Endothelial cell of umbilical vein (primary cell): ENCODE measurements around the gene TNIP1. TPM values are rescaled to one million over a fixed set of nuclear protein-coding genes. Genes with fewer than 3 reads are reported as not detected.

Source experiments
- BruUV-seq: library from RNA; stranded (reverse); fragments of 400-500 nt; replicated peaks from 2 replicates; lab custom pipeline; 2021; lab: Mats Ljungman, UMichigan
- CTCF ChIA-PET: fragments of 300-600, 350-600 bp; sonication (Branson Sonifier 250); formaldehyde crosslinking; loops from one replicate; lab custom pipeline; 2021; ENCODE audit warnings: antibody characterized with exemption, inconsistent platforms; lab: Charles Lee
- POLR2A ChIA-PET: fragments of 300-600, 350-600 bp; sonication (Branson Sonifier 250); formaldehyde crosslinking; loops from one replicate; lab custom pipeline; 2021; ENCODE audit warnings: antibody characterized with exemption, inconsistent platforms; lab: Charles Lee
- DNase-seq: peaks from one replicate; pipeline ENCODE4 v3.0.0-alpha.2; 2011; ENCODE audit warnings: low read depth, low spot score
- FAIRE-seq: peaks from 2 replicates; lab custom pipeline; 2011; peaks lifted over from hg19 to GRCh38; lab: Jason Lieb, UNC
- H2AFZ ChIP-seq: 2 replicates; pipeline ENCODE4 v1.6.0; 2012; ENCODE audit warnings: low read depth, low read length, control low read depth, inconsistent platforms
- H3K27ac ChIP-seq: 2 replicates; pipeline ENCODE4 v1.5.1; 2011; ENCODE audit warnings: low read depth, mild to moderate bottlenecking, control low read depth, low read length, moderate library complexity; ENCODE audit not compliant: insufficient read depth
- H3K27me3 ChIP-seq, 2 experiments: 2 replicates each; pipeline versions ENCODE4 v1.6.0 to v1.6.1; 2011; ENCODE audit warnings: low read length in 2 of 2, mixed read lengths in 1 of 2; ENCODE audit not compliant: control insufficient read depth in 2 of 2, insufficient read depth in 2 of 2
- H3K36me3 ChIP-seq, 2 experiments: 2 replicates in 1 of 2; 3 replicates in 1 of 2; pipeline ENCODE4 v1.5.1; 2011; ENCODE audit warnings: low read length in 2 of 2, mild to moderate bottlenecking in 1 of 2, moderate library complexity in 1 of 2; ENCODE audit not compliant: control insufficient read depth in 2 of 2, insufficient read depth in 2 of 2; ENCODE audit errors: extremely low read depth in 1 of 2
- H3K4me1 ChIP-seq: 3 replicates; pipeline ENCODE4 v1.5.1; 2011; ENCODE audit warnings: mild to moderate bottlenecking, low read length; ENCODE audit not compliant: control insufficient read depth, insufficient read depth; ENCODE audit errors: extremely low read depth
- H3K4me2 ChIP-seq: 2 replicates; pipeline ENCODE4 v1.6.1; 2011; ENCODE audit warnings: low read length, control low read depth, mixed read lengths; ENCODE audit not compliant: insufficient read depth
- H3K4me3 ChIP-seq, 3 experiments: fragments of 200-600 bp in 1 of 3; sonication (generic), shearing (Covaris generic) in 1 of 3; replicated peaks in 1 of 3; 2 replicates each; pipeline ENCODE4 v1.5.1; 2011 to 2016; ENCODE audit warnings: control low read depth in 3 of 3, low read length in 3 of 3, mild to moderate bottlenecking in 2 of 3, inconsistent platforms in 1 of 3, low read depth in 1 of 3, moderate library complexity in 1 of 3; ENCODE audit not compliant: insufficient read depth in 1 of 3
- H3K79me2 ChIP-seq: 2 replicates; pipeline ENCODE4 v1.6.0; 2012; ENCODE audit warnings: low read length, inconsistent platforms; ENCODE audit not compliant: control insufficient read depth, insufficient read depth
- H3K9ac ChIP-seq: replicated peaks from 2 replicates; pipeline ENCODE3; 2011; ENCODE audit warnings: low read length, control low read depth; ENCODE audit not compliant: insufficient read depth; ENCODE audit errors: extremely low read depth
- H3K9me1 ChIP-seq: replicated peaks from 3 replicates; pipeline ENCODE4 v1.6.0; 2011; ENCODE audit warnings: mild to moderate bottlenecking, low read length; ENCODE audit not compliant: control insufficient read depth, insufficient read depth; ENCODE audit errors: extremely low read depth
- H3K9me3 ChIP-seq: replicated peaks from 2 replicates; pipeline ENCODE4 v1.5.1; 2012; ENCODE audit warnings: low read length, inconsistent platforms; ENCODE audit not compliant: control insufficient read depth, insufficient read depth
- H4K20me1 ChIP-seq: replicated peaks from 2 replicates; pipeline ENCODE3; 2011; ENCODE audit warnings: mild to moderate bottlenecking, low read length; ENCODE audit not compliant: control insufficient read depth, insufficient read depth; ENCODE audit errors: extremely low read depth
- EZH2 ChIP-seq: IDR thresholded peaks from 2 replicates; pipeline ENCODE4 v1.6.1; 2012; ENCODE audit warnings: borderline replicate concordance, low read depth, mild to moderate bottlenecking, moderate library complexity, low read length, inconsistent platforms; ENCODE audit not compliant: severe bottlenecking
- FOS ChIP-seq: IDR thresholded peaks from 2 replicates; pipeline ENCODE4 v1.6.1; 2011; ENCODE audit warnings: mild to moderate bottlenecking, low read length, moderate library complexity, borderline replicate concordance; ENCODE audit not compliant: insufficient read depth
- GATA2 ChIP-seq: IDR thresholded peaks from 2 replicates; pipeline ENCODE4 v1.7.0; 2011; ENCODE audit warnings: low read depth, mild to moderate bottlenecking, moderate library complexity, mixed read lengths, low read length; ENCODE audit not compliant: insufficient read length, insufficient read depth
- MYC ChIP-seq: IDR thresholded peaks from one replicate; pipeline ENCODE4 v1.6.1; 2011; ENCODE audit warnings: mild to moderate bottlenecking, low read depth, low read length
- POLR2A ChIP-seq: IDR thresholded peaks from 2 replicates; pipeline ENCODE4 v1.6.1; 2012; ENCODE audit warnings: low read depth, mild to moderate bottlenecking, control low read depth, low read length
- POLR2AphosphoS5 ChIP-seq: IDR thresholded peaks from 2 replicates; pipeline ENCODE4 v1.6.1; 2012; ENCODE audit warnings: low read depth, mild to moderate bottlenecking, control low read depth, low read length, moderate library complexity; ENCODE audit not compliant: insufficient read depth
- dilution Hi-C: fragments of 300-500 bp; cut with MboI; formaldehyde crosslinking; loops from one replicate; pipeline ENCODE4 v1.15.0; 2019; ENCODE audit warnings: low sequenced_read_pairs; ENCODE audit not compliant: extremely low pct_ligation_motif_present
- intact Hi-C: fragments of 100-400 bp; cut with micrococcal nuclease; formaldehyde crosslinking; loops from one replicate; pipeline ENCODE4 v1.10.0; 2022
- polyA plus RNA-seq, 4 experiments: library from polyadenylated mRNA; depleted of rRNA in 3 of 4; stranded (reverse) in 3 of 4; unstranded in 1 of 4; fragments of >200 nt; gene quantifications; 2 replicates each; pipeline versions ENCODE4 v1.2.1 to v1.2.3, GENCODE V29; 2011 to 2012; ENCODE audit warnings: missing spikeins in 1 of 4
- total RNA-seq: library from RNA; stranded (reverse); gene quantifications from 2 replicates; pipeline ENCODE4 v1.2.3, GENCODE V29; 2021
- TF ChIP-seq, protein P1 (sequence below): IDR thresholded peaks from 2 replicates; pipeline ENCODE4 v1.6.1; 2011; ENCODE audit not compliant: insufficient read depth, insufficient read length
- TF ChIP-seq, protein P2 (sequence below), 2 donors: IDR thresholded peaks; 1 replicate in 1 of 2; 2 replicates in 1 of 2; pipeline ENCODE4 v1.5.1; 2011; ENCODE audit warnings: low read length in 2 of 2, mild to moderate bottlenecking in 2 of 2, moderate library complexity in 2 of 2, control low read depth in 1 of 2, inconsistent platforms in 1 of 2, low read depth in 1 of 2; ENCODE audit not compliant: insufficient read depth in 1 of 2; ENCODE audit errors: extremely low read depth in 1 of 2

The TNIP1 gene
- total and polyA plus RNA-seq, 2 donors (not counting 3 experiments of a cell fraction or from before 2014, with no cell fraction given): 43.0 to 96.8 TPM

DNA sequence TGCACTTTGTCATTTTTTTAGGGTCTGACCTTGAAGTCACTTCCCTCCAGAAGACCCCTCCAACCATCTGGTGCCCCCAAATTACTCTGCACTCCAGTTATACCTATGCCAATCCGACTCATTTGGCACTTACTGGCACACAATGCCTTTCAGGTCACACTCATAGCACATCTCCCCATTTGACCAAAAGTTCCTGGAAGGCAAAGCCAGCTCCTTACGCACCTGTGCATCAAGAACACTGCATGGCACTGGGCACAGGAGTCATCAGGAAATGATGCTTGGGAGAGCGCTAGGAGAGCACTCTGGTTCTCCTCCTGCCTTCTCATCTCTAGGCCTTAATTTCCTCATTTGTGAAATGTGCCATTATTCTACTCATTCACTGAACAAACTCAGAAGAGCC lies 2.9 kb downstream of the TNIP1 start:
- peaks cover 0 to 2% of the 10 kb centered on the region in 2 experiments for H3K36me3 ChIP-seq
- intact Hi-C loops (no loop called here), dilution Hi-C loops (no loop called here)
- no peak overlapping the region for H2AFZ ChIP-seq
- H3K4me1 ChIP-seq: peaks cover 35% of the 10 kb centered on the region
- CTCF ChIA-PET: interaction anchor here (1.5 kb wide), 1 partner anchor 38 kb away, joined by 8 read pairs; no protein-coding TSS in a partner anchor
- H3K79me2 ChIP-seq: peaks cover 33% of the 10 kb centered on the region
- H3K4me3 ChIP-seq: no peak overlapping the region
- no TSS peak for BruUV-seq
- H3K27ac ChIP-seq: no peak overlapping the region
- H3K27me3 ChIP-seq: no peaks in the 10 kb centered on the region
- no peaks in the 10 kb centered on the region for H4K20me1 ChIP-seq
- H3K9me1 ChIP-seq: no peaks in the 10 kb centered on the region
- DNase-seq (no peak), FAIRE-seq (no peak)
- H3K4me2 ChIP-seq: no peak overlapping the region
- H3K9ac ChIP-seq: no peak overlapping the region
- POLR2A ChIA-PET: no interaction called here
- no peaks in the 10 kb centered on the region for H3K9me3 ChIP-seq
- TF ChIP-seq POLR2AphosphoS5 (no peak), MYC (no peak), FOS (no peak), POLR2A (no peak), GATA2 (no peak)

DNA sequence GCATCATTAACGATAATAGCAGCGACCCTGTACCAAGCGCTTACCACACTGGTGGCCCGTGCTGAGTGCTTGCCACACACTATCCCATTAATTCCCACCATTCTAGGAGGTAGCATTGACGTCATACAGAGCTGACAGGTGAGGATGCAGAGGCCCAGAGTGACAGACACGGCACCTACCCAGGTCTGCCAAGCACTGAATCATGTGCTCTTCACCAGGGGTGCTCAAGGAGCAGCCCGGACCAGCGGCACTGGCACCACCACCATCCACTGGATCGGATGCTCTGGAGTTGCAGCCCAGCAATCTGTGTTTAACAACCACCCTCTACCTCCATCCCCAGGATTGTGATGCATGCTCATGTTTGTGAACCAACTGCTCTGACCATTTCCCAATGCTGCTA lies 3.4 kb downstream of the TNIP1 start:
- ChIA-PET CTCF (interaction anchor here (1.7 kb wide), 1 partner anchor 26 kb away, joined by 5 read pairs; no protein-coding TSS in a partner anchor), POLR2A (no interaction called here)
- H3K4me1 ChIP-seq: peaks cover 35% of the 10 kb centered on the region
- no peak overlapping the region for H2AFZ ChIP-seq
- no peak overlapping the region for H3K9ac ChIP-seq
- H3K4me3 ChIP-seq: no peak overlapping the region
- DNase-seq (no peak), FAIRE-seq (no peak)
- dilution Hi-C loops (no loop called here), intact Hi-C loops (no loop called here)
- H3K27ac ChIP-seq: no peak overlapping the region
- H3K4me2 ChIP-seq: no peak overlapping the region
- H3K36me3 ChIP-seq: peaks cover 0 to 2% of the 10 kb centered on the region in 2 experiments
- H3K9me1 ChIP-seq: no peaks in the 10 kb centered on the region
- TF ChIP-seq MYC (no peak), EZH2 (no peak), FOS (no peak), POLR2A (no peak), GATA2 (no peak)
- TF ChIP-seq, protein P1, sequence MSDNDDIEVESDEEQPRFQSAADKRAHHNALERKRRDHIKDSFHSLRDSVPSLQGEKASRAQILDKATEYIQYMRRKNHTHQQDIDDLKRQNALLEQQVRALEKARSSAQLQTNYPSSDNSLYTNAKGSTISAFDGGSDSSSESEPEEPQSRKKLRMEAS: no peak
- TF ChIP-seq, protein P2, sequence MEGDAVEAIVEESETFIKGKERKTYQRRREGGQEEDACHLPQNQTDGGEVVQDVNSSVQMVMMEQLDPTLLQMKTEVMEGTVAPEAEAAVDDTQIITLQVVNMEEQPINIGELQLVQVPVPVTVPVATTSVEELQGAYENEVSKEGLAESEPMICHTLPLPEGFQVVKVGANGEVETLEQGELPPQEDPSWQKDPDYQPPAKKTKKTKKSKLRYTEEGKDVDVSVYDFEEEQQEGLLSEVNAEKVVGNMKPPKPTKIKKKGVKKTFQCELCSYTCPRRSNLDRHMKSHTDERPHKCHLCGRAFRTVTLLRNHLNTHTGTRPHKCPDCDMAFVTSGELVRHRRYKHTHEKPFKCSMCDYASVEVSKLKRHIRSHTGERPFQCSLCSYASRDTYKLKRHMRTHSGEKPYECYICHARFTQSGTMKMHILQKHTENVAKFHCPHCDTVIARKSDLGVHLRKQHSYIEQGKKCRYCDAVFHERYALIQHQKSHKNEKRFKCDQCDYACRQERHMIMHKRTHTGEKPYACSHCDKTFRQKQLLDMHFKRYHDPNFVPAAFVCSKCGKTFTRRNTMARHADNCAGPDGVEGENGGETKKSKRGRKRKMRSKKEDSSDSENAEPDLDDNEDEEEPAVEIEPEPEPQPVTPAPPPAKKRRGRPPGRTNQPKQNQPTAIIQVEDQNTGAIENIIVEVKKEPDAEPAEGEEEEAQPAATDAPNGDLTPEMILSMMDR (IDR thresholded peaks at IDR 0.05; ENCODE audit: extremely low read depth in 1 of 2, insufficient read depth in 1 of 2, low read depth in 1 of 2, low read length in 2 of 2): no peak
- no TSS peak for BruUV-seq
- no peaks in the 10 kb centered on the region for H3K27me3 ChIP-seq
- H3K9me3 ChIP-seq: no peaks in the 10 kb centered on the region
- no peaks in the 10 kb centered on the region for H4K20me1 ChIP-seq
- peaks cover 33% of the 10 kb centered on the region for H3K79me2 ChIP-seq
